Type B pancreatic cell (in vitro differentiated cells): ENCODE results near the gene FBXO15. TPM values are rescaled to one million over a fixed set of nuclear protein-coding genes. Genes with fewer than 3 reads are reported as not detected.

Experiments used
- DNase-seq: peaks from one replicate; pipeline ENCODE4 v3.0.0; 2021; ENCODE audit warnings: mixed read lengths; ENCODE audit not compliant: unreplicated experiment; ENCODE audit errors: extremely low spot score
- H3K27ac Mint-ChIP-seq: 2 replicates; pipeline ENCODE4 v1.8.0; 2021; ENCODE audit warnings: mild to moderate bottlenecking, mixed read lengths
- H3K27me3 Mint-ChIP-seq: 2 replicates; pipeline ENCODE4 v1.8.0; 2021; ENCODE audit warnings: mixed read lengths
- H3K36me3 Mint-ChIP-seq: 2 replicates; pipeline ENCODE4 v1.8.0; 2021; ENCODE audit warnings: mixed read lengths
- H3K4me1 Mint-ChIP-seq: one replicate; pipeline ENCODE4 v1.8.0; 2021; ENCODE audit warnings: mixed read lengths; ENCODE audit not compliant: unreplicated experiment
- H3K4me3 Mint-ChIP-seq: 2 replicates; pipeline ENCODE4 v1.8.0; 2021; ENCODE audit warnings: mild to moderate bottlenecking, mixed read lengths
- H3K9me3 Mint-ChIP-seq: 2 replicates; pipeline ENCODE4 v1.8.0; 2021; ENCODE audit warnings: mixed read lengths
- CTCF ChIP-seq: fragments of 200-600 bp; sonication (generic); conservative IDR thresholded peaks from 2 replicates; pipeline ENCODE4 v1.5.0; 2021; ENCODE audit warnings: antibody characterized with exemption, mild to moderate bottlenecking
- total RNA-seq: library from RNA; stranded (reverse); gene quantifications from 2 replicates; pipeline ENCODE4 v1.2.1, GENCODE V29; 2021; ENCODE audit warnings: low replicate concordance

The FBXO15 gene
- total RNA-seq, 1 donor from 2014 or later, result 4.7 TPM

- no peaks in the 10 kb centered on the region for H3K27me3 Mint-ChIP-seq
- no peak for DNase-seq
- no peaks in the 10 kb centered on the region for H3K9me3 Mint-ChIP-seq
- peaks cover 12% of the 10 kb centered on the region for H3K36me3 Mint-ChIP-seq
- H3K4me3 Mint-ChIP-seq, result no peak overlapping the region
- no peak for TF ChIP-seq CTCF
- H3K27ac Mint-ChIP-seq, result no peak overlapping the region
- H3K4me1 Mint-ChIP-seq, result peaks cover 14% of the 10 kb centered on the region
These were observed 5.7 kb upstream of the FBXO15 start for GRCh38 chr18:74153377-74153776.

DNA sequence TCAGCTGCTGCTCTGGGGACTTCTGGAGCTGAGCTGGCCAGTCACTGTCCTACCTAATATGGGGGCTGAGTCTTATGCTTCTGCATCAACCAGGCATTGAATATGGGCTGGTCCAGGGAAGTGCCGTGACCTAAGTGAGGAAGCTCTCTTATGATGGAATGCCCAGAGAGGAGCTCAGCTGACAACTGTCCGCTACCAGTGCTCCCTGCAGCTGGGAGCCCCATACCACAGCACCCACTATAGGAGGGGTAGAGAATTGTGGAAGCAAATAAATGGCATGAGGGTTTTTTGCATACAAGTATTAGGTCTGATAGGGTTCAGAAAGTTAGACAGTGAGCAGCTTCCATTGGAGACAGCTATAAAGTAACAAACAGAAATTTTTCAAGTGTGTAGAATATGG lies 5.2 kb upstream of the FBXO15 start:
- Mint-ChIP-seq H3K9me3 (no peaks in the 10 kb centered on the region), H3K4me3 (no peak overlapping the region), H3K4me1 (peaks cover 19% of the 10 kb centered on the region), H3K27me3 (no peaks in the 10 kb centered on the region), H3K36me3 (peaks cover 8% of the 10 kb centered on the region), H3K27ac (no peak overlapping the region)
- no peak for DNase-seq
- TF ChIP-seq CTCF, result no peak

GRCh38 chr18:74152270-74152669 lies 4.6 kb upstream of the FBXO15 start:
- H3K4me3 Mint-ChIP-seq, result no peak overlapping the region

GRCh38 chr18:74149878-74150277 lies 2.2 kb upstream of the FBXO15 start:
- Mint-ChIP-seq H3K36me3 (peaks cover 7% of the 10 kb centered on the region), H3K4me3 (peak overlapping the region; percentile 99), H3K27ac (no peak overlapping the region)

More at GRCh38 chr18:74152270-74152669, 4.6 kb upstream of the FBXO15 start:
- H3K27ac Mint-ChIP-seq, result no peak overlapping the region
- H3K9me3 Mint-ChIP-seq, result no peaks in the 10 kb centered on the region
- peaks cover 3% of the 10 kb centered on the region for H3K27me3 Mint-ChIP-seq
- DNase-seq, result no peak
- H3K36me3 Mint-ChIP-seq, result peaks cover 7% of the 10 kb centered on the region
- H3K4me1 Mint-ChIP-seq, result peaks cover 19% of the 10 kb centered on the region
- no peak for TF ChIP-seq CTCF

DNA sequence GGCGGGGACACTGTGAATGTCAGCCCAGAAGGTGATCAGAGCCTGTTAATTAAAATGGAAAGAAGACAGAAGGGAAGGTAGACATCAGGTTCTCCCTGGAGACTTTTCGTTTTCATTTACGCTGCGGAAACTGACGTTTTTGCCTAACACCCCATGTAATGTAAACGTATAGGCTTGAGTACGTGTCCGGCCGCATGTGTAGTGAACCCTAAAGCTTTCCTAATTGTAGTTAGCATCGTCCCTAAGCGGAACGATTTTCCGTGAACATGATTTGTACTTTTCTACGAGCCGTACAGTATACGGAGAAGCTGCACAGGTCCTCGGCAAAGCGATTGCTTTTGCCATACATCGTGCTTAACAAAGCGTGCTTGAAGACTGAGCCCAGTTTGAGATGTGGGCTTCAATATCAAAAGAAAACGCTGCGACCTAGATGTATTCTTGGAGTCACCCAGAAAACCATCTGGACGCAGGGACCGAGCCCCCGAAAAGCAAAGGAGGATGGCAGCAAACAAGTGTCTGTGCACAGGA lies 973 bp upstream of the FBXO15 start:
- no peak for TF ChIP-seq CTCF
- Mint-ChIP-seq H3K27ac (peak overlapping the region; percentile 93), H3K27me3 (peaks cover 3% of the 10 kb centered on the region), H3K4me3 (peak overlapping the region; percentile 99), H3K36me3 (peaks cover 3% of the 10 kb centered on the region), H3K9me3 (no peaks in the 10 kb centered on the region), H3K4me1 (peaks cover 22% of the 10 kb centered on the region)
- DNase-seq, result no peak

More at GRCh38 chr18:74149878-74150277, 2.2 kb upstream of the FBXO15 start:
- no peak for TF ChIP-seq CTCF
- Mint-ChIP-seq H3K4me1 (peaks cover 22% of the 10 kb centered on the region), H3K27me3 (peaks cover 3% of the 10 kb centered on the region), H3K9me3 (no peaks in the 10 kb centered on the region)
- no peak for DNase-seq

- H3K27ac Mint-ChIP-seq, result peak overlapping the region; percentile 93
These were observed 199 bp downstream of the FBXO15 start for GRCh38 chr18:74147491-74147778.

More at GRCh38 chr18:74147491-74147778, 199 bp downstream of the FBXO15 start:
- no peak for TF ChIP-seq CTCF
- DNase-seq, result no peak
- Mint-ChIP-seq H3K36me3 (peaks cover 3% of the 10 kb centered on the region), H3K4me3 (peak overlapping the region; percentile 99), H3K27me3 (peaks cover 3% of the 10 kb centered on the region), H3K9me3 (no peaks in the 10 kb centered on the region), H3K4me1 (peaks cover 22% of the 10 kb centered on the region)
